Stimulated activated CD4-positive, alpha-beta T cell treated with anti-CD3 and anti-CD28 coated beads, Interleukin-4, amount 100 ng/mL, for 48 hours (primary cell): Measurements from ENCODE around the gene BACH1.
"Not testable (repeated sequence)": the region's sequence is repeated elsewhere in the genome, so short reads cannot be mapped to it uniquely, and the experiment has no call there.

ENCODE experiments used
- DNase-seq, 2 donors: peaks; one replicate each; pipeline ENCODE4 v3.0.0-alpha.2; 2020; ENCODE audit warnings: low read depth in 2 of 2

BACH1 gene

GRCh38 chr21:29298348-29299045, at the start of gene BACH1:
Gene BACH1 (plus strand): TSS chr21:29298922. CDS start chr21:29321281, 22,359 bp downstream.
- DNase-seq = peak; percentile 85 to 86

- DNase-seq = not testable (repeated sequence)
Observed at GRCh38 chr21:29249289-29249688, 49.4 kb upstream of the BACH1 start.

- no peak for DNase-seq
Observed at GRCh38 chr21:29250636-29251035, 48.1 kb upstream of the BACH1 start.

GRCh38 chr21:29253861-29254260, 44.9 kb upstream of the BACH1 start:
- DNase-seq = not testable (repeated sequence)

- no peak for DNase-seq
Observed at GRCh38 chr21:29254550-29254949, 44.2 kb upstream of the BACH1 start.

- DNase-seq = no peak
Observed at GRCh38 chr21:29256126-29256910, 42.4 kb upstream of the BACH1 start.

GRCh38 chr21:29257701-29258100, 41.0 kb upstream of the BACH1 start:
- no peak for DNase-seq

- DNase-seq = no peak
Observed at GRCh38 chr21:29258626-29259338, 39.9 kb upstream of the BACH1 start.

GRCh38 chr21:29260461-29260860, 38.3 kb upstream of the BACH1 start:
- DNase-seq = no peak

- no peak for DNase-seq
Observed at GRCh38 chr21:29261555-29262540, 36.9 kb upstream of the BACH1 start.

GRCh38 chr21:29264721-29265120, 34.0 kb upstream of the BACH1 start:
- DNase-seq = no peak

GRCh38 chr21:29265690-29266479, 32.8 kb upstream of the BACH1 start:
- peak in 1 of 2 donors; percentile 19 for DNase-seq

GRCh38 chr21:29267666-29268065, 31.1 kb upstream of the BACH1 start:
- DNase-seq = no peak

GRCh38 chr21:29271927-29272333, 26.8 kb upstream of the BACH1 start:
- no peak for DNase-seq

GRCh38 chr21:29277442-29277841, 21.3 kb upstream of the BACH1 start:
- no peak for DNase-seq

- no peak for DNase-seq
Observed at GRCh38 chr21:29279558-29279957, 19.2 kb upstream of the BACH1 start.

- DNase-seq = not testable (repeated sequence)
Observed at GRCh38 chr21:29281801-29282200, 16.9 kb upstream of the BACH1 start.

GRCh38 chr21:29287383-29287782, 11.3 kb upstream of the BACH1 start:
- DNase-seq = no peak

GRCh38 chr21:29288239-29288638, 10.5 kb upstream of the BACH1 start:
- DNase-seq = no peak

- DNase-seq = no peak
Observed at GRCh38 chr21:29289317-29289716, 9.4 kb upstream of the BACH1 start.
